Duodenal mucosa (tissue), 2 donors: ENCODE measurements around the gene PROX1.
"Not testable (repeated sequence)": the region's sequence is repeated elsewhere in the genome, so short reads cannot be mapped to it uniquely, and the experiment has no call there.

Source experiments
- H3K27ac ChIP-seq: one replicate; pipeline ENCODE4 v1.7.0; 2013; ENCODE audit warnings: low read depth, low read length
- H3K27me3 ChIP-seq, 2 donors: one replicate each; pipeline ENCODE4 v1.7.0; 2013; ENCODE audit warnings: low read length in 2 of 2, control low read depth in 1 of 2; ENCODE audit not compliant: insufficient read depth in 2 of 2, control insufficient read depth in 1 of 2
- H3K36me3 ChIP-seq, 2 donors: one replicate each; pipeline ENCODE4 v1.7.0; 2013; ENCODE audit warnings: low read length in 2 of 2, control low read depth in 1 of 2; ENCODE audit not compliant: insufficient read depth in 2 of 2, control insufficient read depth in 1 of 2
- H3K4me1 ChIP-seq, 2 donors: one replicate each; pipeline ENCODE4 v1.7.0; 2013; ENCODE audit warnings: low read length in 2 of 2, control low read depth in 1 of 2; ENCODE audit not compliant: insufficient read depth in 2 of 2, control insufficient read depth in 1 of 2
- H3K4me3 ChIP-seq, 2 donors: one replicate each; pipeline ENCODE4 v1.7.0; 2013; ENCODE audit warnings: low read length in 2 of 2, low read depth in 1 of 2
- H3K9ac ChIP-seq, 2 donors: one replicate each; pipeline ENCODE4 v1.7.0; 2013; ENCODE audit warnings: low read length in 2 of 2, low read depth in 1 of 2
- H3K9me3 ChIP-seq, 2 donors: one replicate each; pipeline ENCODE4 v1.7.0; 2013; ENCODE audit warnings: low read length in 2 of 2, control low read depth in 1 of 2; ENCODE audit not compliant: control insufficient read depth in 1 of 2

Gene PROX1

DNA sequence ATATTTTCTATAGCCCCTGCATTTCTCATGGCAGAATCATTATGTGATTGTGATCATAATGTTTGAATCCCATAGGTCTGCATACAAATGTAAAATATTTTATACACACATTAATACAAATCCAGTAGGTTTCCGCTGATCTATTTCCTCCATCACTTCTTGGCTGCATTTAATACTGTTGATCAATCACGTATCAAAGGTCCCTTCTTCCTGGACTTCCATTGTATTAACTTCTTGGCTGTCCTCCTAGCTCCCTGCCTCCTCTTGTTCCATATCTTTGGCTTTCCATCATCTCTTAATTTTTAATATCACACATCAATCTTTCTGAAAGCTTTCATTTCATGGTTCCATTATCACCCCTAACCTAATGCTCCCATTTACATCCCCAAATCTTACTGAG, 97.6 kb downstream of the PROX1 start:
- Histone ChIP-seq H3K9me3 (no peaks in the 10 kb centered on the region), H3K4me1 (no peaks in the 10 kb centered on the region), H3K36me3 (no peaks in the 10 kb centered on the region), H3K4me3 (no peak overlapping the region), H3K27ac (no peak overlapping the region), H3K27me3 (no peaks in the 10 kb centered on the region), H3K9ac (no peak overlapping the region)

DNA sequence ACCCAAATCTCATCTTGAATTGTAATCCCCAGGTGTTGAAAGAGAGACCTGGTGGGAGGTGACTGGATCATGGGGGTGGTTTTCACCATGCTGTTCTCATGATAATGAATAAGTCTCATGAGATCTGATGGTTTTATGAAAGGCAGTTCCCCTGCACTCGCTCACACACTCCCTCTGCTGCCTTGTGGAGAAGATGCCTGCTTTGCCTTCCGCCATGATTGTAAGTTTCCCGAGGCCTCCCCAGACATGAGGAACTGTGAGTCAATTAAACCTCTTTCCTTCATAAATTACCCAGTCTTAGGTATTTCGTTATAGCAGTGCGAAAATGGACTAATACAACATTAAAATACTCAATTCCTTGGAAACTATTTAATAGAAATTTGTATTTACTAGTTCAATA, 99.2 kb downstream of the PROX1 start:
- Histone ChIP-seq H3K36me3 (no peaks in the 10 kb centered on the region), H3K9ac (no peak overlapping the region), H3K27me3 (no peaks in the 10 kb centered on the region), H3K4me3 (no peak overlapping the region), H3K4me1 (no peaks in the 10 kb centered on the region), H3K9me3 (no peaks in the 10 kb centered on the region), H3K27ac (no peak overlapping the region)

DNA sequence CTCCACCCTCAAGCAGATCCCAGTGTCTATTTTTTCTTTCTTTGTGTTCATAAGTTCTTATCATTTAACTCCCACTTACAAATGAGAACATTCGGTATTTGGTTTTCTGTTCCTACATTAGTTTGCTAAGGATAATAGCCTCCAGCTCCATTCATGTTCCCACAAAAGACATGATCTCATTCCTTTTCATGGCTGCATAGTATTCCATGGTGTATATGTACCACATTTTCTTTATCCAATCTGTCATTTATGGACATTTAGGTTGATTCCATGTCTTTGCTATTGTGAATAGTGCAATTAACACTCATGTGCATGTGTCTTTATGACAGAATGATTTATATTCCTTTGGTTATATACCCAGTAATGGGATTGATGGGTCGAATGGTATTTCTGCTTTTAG, 101.2 kb downstream of the PROX1 start:
- not testable (repeated sequence) for H3K27me3 ChIP-seq, H3K4me3 ChIP-seq, H3K9ac ChIP-seq, H3K9me3 ChIP-seq, H3K36me3 ChIP-seq, H3K4me1 ChIP-seq, H3K27ac ChIP-seq
